ENCODE measurements around the gene CYB561D1. TPM values are rescaled to one million over a fixed set of nuclear protein-coding genes. Genes with fewer than 3 reads are reported as not detected.
A peak's percentile ranks its signal among the peaks of the same experiment; 100 is the strongest.

CYB561D1 gene
- total and polyA plus RNA-seq, 10 of the 15 experiments (the other 5 are each of a cell fraction or from before 2014, with no cell fraction given) = 0.68 to 9.0 (median 3.3) TPM

DNA sequence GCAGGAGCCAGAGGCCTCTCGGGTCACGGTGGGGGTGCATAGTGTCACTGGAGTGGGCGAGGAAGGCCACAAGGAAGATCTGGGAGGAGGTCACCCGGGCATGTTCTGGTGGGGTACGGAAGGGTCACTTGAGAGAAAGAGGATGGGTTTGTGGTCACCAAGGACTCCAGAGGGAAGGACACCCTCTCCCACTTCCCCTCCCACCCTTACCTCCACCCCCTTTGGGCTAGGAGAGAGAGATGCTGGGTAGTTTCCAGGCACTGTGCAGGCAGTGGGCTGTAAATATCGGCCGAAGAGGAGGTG, 14.9 kb downstream of the CYB561D1 start:
- Histone ChIP-seq H3K79me2 (ENCODE audit: control insufficient read depth, insufficient read depth, low read length) (no peaks in the 10 kb centered on the region), H3K27me3 (replicated peaks in 1 of 2; ENCODE audit: control insufficient read depth in 2 of 2, insufficient read depth in 2 of 2, low read length in 1 of 2) (no peaks in the 10 kb centered on the region), H3K4me1 (ENCODE audit: control insufficient read depth, insufficient read depth, low read length) (0 out of 2 replicates have a peak, but pooled peaks cover 3% of the 10 kb centered on the region), H3K9me3 (replicated peaks; ENCODE audit: control insufficient read depth, insufficient read depth, low read length) (no peaks in the 10 kb centered on the region), H3K9ac (ENCODE audit: control insufficient read depth, insufficient read depth, low read length) (no peak overlapping the region), H3K36me3 (ENCODE audit: control insufficient read depth in 2 of 2, insufficient read depth in 2 of 2, low read length in 1 of 2) (no peaks in the 10 kb centered on the region), H3K27ac (ENCODE audit: control insufficient read depth, insufficient read depth) (no peak overlapping the region), H3K4me3 (no peak overlapping the region; the same call in 1 of the 2 replicates), H2AFZ (ENCODE audit: control insufficient read depth, low read depth, low read length) (no peak overlapping the region), H3K4me2 (ENCODE audit: control insufficient read depth, insufficient read depth) (peak overlapping the region; percentile 96), H4K20me1 (ENCODE audit: control insufficient read depth, insufficient read depth) (no peaks in the 10 kb centered on the region)
- 92% methylated on average over 7 of the region's 7 CpGs for WGBS (ENCODE audit: insufficient coverage, insufficient replicate concordance, low lambda C conversion rate, missing lambda C conversion rate)
- DNase-seq (ENCODE audit: low read depth, low spot score) (no peak), FAIRE-seq (no peak), ATAC-seq (no peak)
- TF ChIP-seq STAT1 (conservative IDR thresholded peaks at IDR 0.05) (no peak), MTA3 (IDR thresholded peaks at IDR 0.05; ENCODE audit: borderline replicate concordance, low read length) (no peak), CEBPZ (IDR thresholded peaks at IDR 0.05; ENCODE audit: low read depth, low read length) (no peak), RB1 (IDR thresholded peaks at IDR 0.05; ENCODE audit: borderline replicate concordance) (no peak), BRCA1 (IDR thresholded peaks at IDR 0.05; ENCODE audit: low read depth, low read length) (no peak), KLF5 (IDR thresholded peaks at IDR 0.05; ENCODE audit: partially characterized antibody) (no peak), CREB1 (IDR thresholded peaks at IDR 0.05; ENCODE audit: low read depth) (no peak), FOXM1 (IDR thresholded peaks at IDR 0.05; ENCODE audit: low read depth, low read length) (no peak), MXI1 (IDR thresholded peaks at IDR 0.05; ENCODE audit: low read depth, low read length) (no peak)
- TF ChIP-seq, protein P1, sequence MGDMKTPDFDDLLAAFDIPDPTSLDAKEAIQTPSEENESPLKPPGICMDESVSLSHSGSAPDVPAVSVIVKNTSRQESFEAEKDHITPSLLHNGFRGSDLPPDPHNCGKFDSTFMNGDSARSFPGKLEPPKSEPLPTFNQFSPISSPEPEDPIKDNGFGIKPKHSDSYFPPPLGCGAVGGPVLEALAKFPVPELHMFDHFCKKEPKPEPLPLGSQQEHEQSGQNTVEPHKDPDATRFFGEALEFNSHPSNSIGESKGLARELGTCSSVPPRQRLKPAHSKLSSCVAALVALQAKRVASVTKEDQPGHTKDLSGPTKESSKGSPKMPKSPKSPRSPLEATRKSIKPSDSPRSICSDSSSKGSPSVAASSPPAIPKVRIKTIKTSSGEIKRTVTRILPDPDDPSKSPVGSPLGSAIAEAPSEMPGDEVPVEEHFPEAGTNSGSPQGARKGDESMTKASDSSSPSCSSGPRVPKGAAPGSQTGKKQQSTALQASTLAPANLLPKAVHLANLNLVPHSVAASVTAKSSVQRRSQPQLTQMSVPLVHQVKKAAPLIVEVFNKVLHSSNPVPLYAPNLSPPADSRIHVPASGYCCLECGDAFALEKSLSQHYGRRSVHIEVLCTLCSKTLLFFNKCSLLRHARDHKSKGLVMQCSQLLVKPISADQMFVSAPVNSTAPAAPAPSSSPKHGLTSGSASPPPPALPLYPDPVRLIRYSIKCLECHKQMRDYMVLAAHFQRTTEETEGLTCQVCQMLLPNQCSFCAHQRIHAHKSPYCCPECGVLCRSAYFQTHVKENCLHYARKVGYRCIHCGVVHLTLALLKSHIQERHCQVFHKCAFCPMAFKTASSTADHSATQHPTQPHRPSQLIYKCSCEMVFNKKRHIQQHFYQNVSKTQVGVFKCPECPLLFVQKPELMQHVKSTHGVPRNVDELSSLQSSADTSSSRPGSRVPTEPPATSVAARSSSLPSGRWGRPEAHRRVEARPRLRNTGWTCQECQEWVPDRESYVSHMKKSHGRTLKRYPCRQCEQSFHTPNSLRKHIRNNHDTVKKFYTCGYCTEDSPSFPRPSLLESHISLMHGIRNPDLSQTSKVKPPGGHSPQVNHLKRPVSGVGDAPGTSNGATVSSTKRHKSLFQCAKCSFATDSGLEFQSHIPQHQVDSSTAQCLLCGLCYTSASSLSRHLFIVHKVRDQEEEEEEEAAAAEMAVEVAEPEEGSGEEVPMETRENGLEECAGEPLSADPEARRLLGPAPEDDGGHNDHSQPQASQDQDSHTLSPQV (IDR thresholded peaks at IDR 0.05) = no peak
- TF ChIP-seq, protein P2, sequence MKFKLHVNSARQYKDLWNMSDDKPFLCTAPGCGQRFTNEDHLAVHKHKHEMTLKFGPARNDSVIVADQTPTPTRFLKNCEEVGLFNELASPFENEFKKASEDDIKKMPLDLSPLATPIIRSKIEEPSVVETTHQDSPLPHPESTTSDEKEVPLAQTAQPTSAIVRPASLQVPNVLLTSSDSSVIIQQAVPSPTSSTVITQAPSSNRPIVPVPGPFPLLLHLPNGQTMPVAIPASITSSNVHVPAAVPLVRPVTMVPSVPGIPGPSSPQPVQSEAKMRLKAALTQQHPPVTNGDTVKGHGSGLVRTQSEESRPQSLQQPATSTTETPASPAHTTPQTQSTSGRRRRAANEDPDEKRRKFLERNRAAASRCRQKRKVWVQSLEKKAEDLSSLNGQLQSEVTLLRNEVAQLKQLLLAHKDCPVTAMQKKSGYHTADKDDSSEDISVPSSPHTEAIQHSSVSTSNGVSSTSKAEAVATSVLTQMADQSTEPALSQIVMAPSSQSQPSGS (IDR thresholded peaks at IDR 0.05; ENCODE audit: low read length) = no peak
- TF ChIP-seq, protein P3, sequence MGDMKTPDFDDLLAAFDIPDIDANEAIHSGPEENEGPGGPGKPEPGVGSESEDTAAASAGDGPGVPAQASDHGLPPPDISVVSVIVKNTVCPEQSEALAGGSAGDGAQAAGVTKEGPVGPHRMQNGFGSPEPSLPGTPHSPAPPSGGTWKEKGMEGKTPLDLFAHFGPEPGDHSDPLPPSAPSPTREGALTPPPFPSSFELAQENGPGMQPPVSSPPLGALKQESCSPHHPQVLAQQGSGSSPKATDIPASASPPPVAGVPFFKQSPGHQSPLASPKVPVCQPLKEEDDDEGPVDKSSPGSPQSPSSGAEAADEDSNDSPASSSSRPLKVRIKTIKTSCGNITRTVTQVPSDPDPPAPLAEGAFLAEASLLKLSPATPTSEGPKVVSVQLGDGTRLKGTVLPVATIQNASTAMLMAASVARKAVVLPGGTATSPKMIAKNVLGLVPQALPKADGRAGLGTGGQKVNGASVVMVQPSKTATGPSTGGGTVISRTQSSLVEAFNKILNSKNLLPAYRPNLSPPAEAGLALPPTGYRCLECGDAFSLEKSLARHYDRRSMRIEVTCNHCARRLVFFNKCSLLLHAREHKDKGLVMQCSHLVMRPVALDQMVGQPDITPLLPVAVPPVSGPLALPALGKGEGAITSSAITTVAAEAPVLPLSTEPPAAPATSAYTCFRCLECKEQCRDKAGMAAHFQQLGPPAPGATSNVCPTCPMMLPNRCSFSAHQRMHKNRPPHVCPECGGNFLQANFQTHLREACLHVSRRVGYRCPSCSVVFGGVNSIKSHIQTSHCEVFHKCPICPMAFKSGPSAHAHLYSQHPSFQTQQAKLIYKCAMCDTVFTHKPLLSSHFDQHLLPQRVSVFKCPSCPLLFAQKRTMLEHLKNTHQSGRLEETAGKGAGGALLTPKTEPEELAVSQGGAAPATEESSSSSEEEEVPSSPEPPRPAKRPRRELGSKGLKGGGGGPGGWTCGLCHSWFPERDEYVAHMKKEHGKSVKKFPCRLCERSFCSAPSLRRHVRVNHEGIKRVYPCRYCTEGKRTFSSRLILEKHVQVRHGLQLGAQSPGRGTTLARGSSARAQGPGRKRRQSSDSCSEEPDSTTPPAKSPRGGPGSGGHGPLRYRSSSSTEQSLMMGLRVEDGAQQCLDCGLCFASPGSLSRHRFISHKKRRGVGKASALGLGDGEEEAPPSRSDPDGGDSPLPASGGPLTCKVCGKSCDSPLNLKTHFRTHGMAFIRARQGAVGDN (IDR thresholded peaks at IDR 0.05) = no peak
- POLR2A ChIA-PET = no interaction called here
- RAD21 ChIA-PET (ENCODE audit: unreplicated experiment) = interaction anchor here (1.4 to 1.8 kb wide), 2 partner anchors 24 to 231 kb away, joined by 3 to 5 read pairs; no protein-coding TSS in a partner anchor
- CTCF ChIA-PET = interaction anchor here (19.4 to 26.7 kb wide), 2 partner anchors 14 to 23 kb away, joined by 240 to 1280 read pairs; partner anchors contain the start of genes CYB561D1 and GPR61
- SMC1A ChIA-PET (ENCODE audit: uncharacterized antibody, unreplicated experiment) = interaction anchor here (15.8 kb wide), 1 partner anchor 19 kb away, joined by 205 read pairs; no protein-coding TSS in a partner anchor
- in situ Hi-C loops (cut with MboI) = no loop called here
- intact Hi-C loops (cut with micrococcal nuclease; ENCODE audit: unreplicated experiment) = no loop called here
- no TSS peak for BruUV-seq (replicated peaks)
